Astrocyte (in vitro differentiated cells and primary cell): ENCODE measurements around the gene NR3C1. TPM values are rescaled to one million over a fixed set of nuclear protein-coding genes. Genes with fewer than 3 reads are reported as not detected.

Experiments used
- DNase-seq: peaks from one replicate; pipeline ENCODE4 v3.0.0-alpha.2; 2010; ENCODE audit warnings: low read depth
- FAIRE-seq: peaks from 2 replicates; lab custom pipeline; 2011; peaks lifted over from hg19 to GRCh38; lab: Jason Lieb, UNC
- H2AFZ ChIP-seq: 2 replicates; pipeline ENCODE4 v1.6.0; 2012; ENCODE audit warnings: low read depth, low read length, inconsistent platforms
- H3K27ac ChIP-seq: 2 replicates; pipeline ENCODE4 v1.5.1; 2011; ENCODE audit warnings: low read depth, low read length, inconsistent platforms
- H3K27me3 ChIP-seq: 2 replicates; pipeline ENCODE4 v1.6.0; 2011; ENCODE audit warnings: low read length, inconsistent platforms; ENCODE audit not compliant: insufficient read depth
- H3K36me3 ChIP-seq: 2 replicates; pipeline ENCODE4 v1.5.1; 2011; ENCODE audit warnings: low read length, inconsistent platforms; ENCODE audit not compliant: insufficient read depth
- H3K4me1 ChIP-seq: 2 replicates; pipeline ENCODE4 v1.5.1; 2011; ENCODE audit warnings: low read length, inconsistent platforms; ENCODE audit not compliant: insufficient read depth
- H3K4me2 ChIP-seq: 2 replicates; pipeline ENCODE4 v1.6.0; 2012; ENCODE audit warnings: low read length, inconsistent platforms
- H3K4me3 ChIP-seq: 2 replicates; pipeline ENCODE4 v1.5.1; 2011; ENCODE audit warnings: low read depth, mild to moderate bottlenecking, low read length, inconsistent platforms; ENCODE audit not compliant: insufficient read depth
- H3K79me2 ChIP-seq: 2 replicates; pipeline ENCODE4 v1.6.0; 2012; ENCODE audit warnings: mild to moderate bottlenecking, low read length, inconsistent platforms; ENCODE audit not compliant: insufficient read depth
- H3K9ac ChIP-seq: 2 replicates; pipeline ENCODE4 v1.6.0; 2012; ENCODE audit warnings: mild to moderate bottlenecking, low read length, inconsistent platforms
- H3K9me3 ChIP-seq: 2 replicates; pipeline ENCODE4 v1.5.1; 2012; ENCODE audit warnings: low read depth, mild to moderate bottlenecking, low read length, inconsistent platforms; ENCODE audit not compliant: insufficient read depth
- H4K20me1 ChIP-seq: 2 replicates; pipeline ENCODE4 v1.6.0; 2012; ENCODE audit warnings: low read length, inconsistent platforms; ENCODE audit not compliant: insufficient read depth
- H3K27ac Mint-ChIP-seq: one replicate; pipeline ENCODE4 v1.8.0; 2021; ENCODE audit warnings: mild to moderate bottlenecking, mixed read lengths; ENCODE audit not compliant: unreplicated experiment
- H3K27me3 Mint-ChIP-seq: one replicate; pipeline ENCODE4 v1.8.0; 2021; ENCODE audit warnings: low read depth, mixed read lengths; ENCODE audit not compliant: unreplicated experiment
- H3K36me3 Mint-ChIP-seq: one replicate; pipeline ENCODE4 v1.8.0; 2021; ENCODE audit warnings: low read depth, mixed read lengths; ENCODE audit not compliant: unreplicated experiment
- H3K4me1 Mint-ChIP-seq: one replicate; pipeline ENCODE4 v1.8.0; 2021; ENCODE audit warnings: low read depth, mixed read lengths; ENCODE audit not compliant: unreplicated experiment
- H3K4me3 Mint-ChIP-seq: one replicate; pipeline ENCODE4 v1.8.0; 2021; ENCODE audit warnings: mild to moderate bottlenecking, moderate library complexity, mixed read lengths; ENCODE audit not compliant: unreplicated experiment
- H3K9me3 Mint-ChIP-seq: one replicate; pipeline ENCODE4 v1.8.0; 2021; ENCODE audit warnings: mild to moderate bottlenecking, mixed read lengths; ENCODE audit not compliant: unreplicated experiment
- EZH2 ChIP-seq: IDR thresholded peaks from 2 replicates; pipeline ENCODE4 v1.6.1; 2012; ENCODE audit warnings: mild to moderate bottlenecking, low read length, inconsistent platforms; ENCODE audit not compliant: insufficient read depth
- total RNA-seq: library from RNA; stranded (reverse); gene quantifications from 2 replicates; pipeline ENCODE4 v1.2.1, GENCODE V29; 2021
- TF ChIP-seq, protein P1 (sequence below): IDR thresholded peaks from 2 replicates; pipeline ENCODE4 v1.5.1; 2011; ENCODE audit warnings: low read depth, mild to moderate bottlenecking, inconsistent platforms, low read length, moderate library complexity; ENCODE audit not compliant: insufficient read depth

Gene NR3C1
- total RNA-seq, 1 donor from 2014 or later = 35.4 TPM

DNA sequence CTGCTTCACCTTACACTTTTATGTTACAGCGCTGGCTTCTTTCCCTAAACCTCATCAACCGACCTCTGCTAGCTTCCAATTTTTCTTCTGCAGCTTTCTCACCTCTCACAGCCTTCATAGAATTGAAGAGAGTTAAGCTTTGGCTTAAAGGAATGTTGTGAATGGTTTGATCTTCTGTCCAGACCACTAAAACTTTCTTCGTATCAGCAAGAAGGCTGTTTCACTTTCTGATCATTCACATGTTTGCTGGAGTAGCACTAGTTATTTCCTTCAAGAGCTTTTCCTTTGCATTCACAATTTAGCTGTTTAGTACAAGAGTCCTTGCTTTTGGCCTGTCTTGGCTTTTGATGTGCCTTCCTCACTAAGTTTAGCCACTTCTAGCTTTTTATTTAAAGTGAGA lies 49.5 kb downstream of the NR3C1 start:
- no peaks in the 10 kb centered on the region for H3K27me3 ChIP-seq
- Mint-ChIP-seq H3K9me3 (no peaks in the 10 kb centered on the region), H3K27ac (peak overlapping the region; percentile 1), H3K27me3 (no peaks in the 10 kb centered on the region), H3K4me1 (peaks cover 18% of the 10 kb centered on the region), H3K4me3 (no peak overlapping the region), H3K36me3 (no peaks in the 10 kb centered on the region)
- no peaks in the 10 kb centered on the region for H3K9me3 ChIP-seq
- FAIRE-seq (no peak), DNase-seq (peak; percentile 70)
- H3K4me1 ChIP-seq = peaks cover 24% of the 10 kb centered on the region
- no peak overlapping the region for H3K4me3 ChIP-seq
- no peak overlapping the region for H2AFZ ChIP-seq
- no peak for TF ChIP-seq EZH2
- TF ChIP-seq, protein P1, sequence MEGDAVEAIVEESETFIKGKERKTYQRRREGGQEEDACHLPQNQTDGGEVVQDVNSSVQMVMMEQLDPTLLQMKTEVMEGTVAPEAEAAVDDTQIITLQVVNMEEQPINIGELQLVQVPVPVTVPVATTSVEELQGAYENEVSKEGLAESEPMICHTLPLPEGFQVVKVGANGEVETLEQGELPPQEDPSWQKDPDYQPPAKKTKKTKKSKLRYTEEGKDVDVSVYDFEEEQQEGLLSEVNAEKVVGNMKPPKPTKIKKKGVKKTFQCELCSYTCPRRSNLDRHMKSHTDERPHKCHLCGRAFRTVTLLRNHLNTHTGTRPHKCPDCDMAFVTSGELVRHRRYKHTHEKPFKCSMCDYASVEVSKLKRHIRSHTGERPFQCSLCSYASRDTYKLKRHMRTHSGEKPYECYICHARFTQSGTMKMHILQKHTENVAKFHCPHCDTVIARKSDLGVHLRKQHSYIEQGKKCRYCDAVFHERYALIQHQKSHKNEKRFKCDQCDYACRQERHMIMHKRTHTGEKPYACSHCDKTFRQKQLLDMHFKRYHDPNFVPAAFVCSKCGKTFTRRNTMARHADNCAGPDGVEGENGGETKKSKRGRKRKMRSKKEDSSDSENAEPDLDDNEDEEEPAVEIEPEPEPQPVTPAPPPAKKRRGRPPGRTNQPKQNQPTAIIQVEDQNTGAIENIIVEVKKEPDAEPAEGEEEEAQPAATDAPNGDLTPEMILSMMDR = no peak
- no peaks in the 10 kb centered on the region for H3K36me3 ChIP-seq
- peaks cover 92% of the 10 kb centered on the region for H3K79me2 ChIP-seq
- H3K27ac ChIP-seq = no peak overlapping the region
- peak overlapping the region; percentile 19 for H3K4me2 ChIP-seq
- peaks cover 57% of the 10 kb centered on the region for H4K20me1 ChIP-seq
- H3K9ac ChIP-seq = no peak overlapping the region

DNA sequence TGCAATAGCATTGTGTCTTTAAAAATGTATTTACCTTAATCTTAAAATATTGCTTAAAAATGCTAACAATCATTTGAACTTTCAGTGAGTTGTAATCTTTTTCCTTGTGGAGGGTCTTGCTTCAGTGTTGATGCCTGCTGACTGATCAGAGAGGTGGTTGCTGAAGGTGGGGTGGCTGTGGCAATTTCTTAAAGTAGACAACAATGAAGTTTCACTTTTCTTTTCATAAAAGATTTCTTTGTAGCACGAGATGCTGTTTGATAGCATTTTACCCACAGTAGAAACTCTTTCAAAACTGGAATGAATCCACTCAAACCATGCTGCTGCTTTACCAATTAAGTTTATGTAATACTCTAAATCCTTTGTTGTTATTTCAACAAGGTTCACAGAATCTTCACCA lies 50.8 kb downstream of the NR3C1 start:
- Histone ChIP-seq H3K27me3 (no peaks in the 10 kb centered on the region), H3K9me3 (no peaks in the 10 kb centered on the region), H4K20me1 (peaks cover 60% of the 10 kb centered on the region), H3K36me3 (no peaks in the 10 kb centered on the region), H3K9ac (no peak overlapping the region), H3K79me2 (peaks cover 95% of the 10 kb centered on the region), H3K27ac (no peak overlapping the region), H2AFZ (no peak overlapping the region), H3K4me2 (no peak overlapping the region), H3K4me1 (peaks cover 24% of the 10 kb centered on the region), H3K4me3 (no peak overlapping the region)
- Mint-ChIP-seq H3K4me1 (peaks cover 18% of the 10 kb centered on the region), H3K36me3 (no peaks in the 10 kb centered on the region), H3K4me3 (no peak overlapping the region), H3K9me3 (no peaks in the 10 kb centered on the region), H3K27ac (no peak overlapping the region), H3K27me3 (no peaks in the 10 kb centered on the region)
- no peak for DNase-seq
- no peak for FAIRE-seq
- TF ChIP-seq, protein P1 = no peak
- TF ChIP-seq EZH2 = no peak

DNA sequence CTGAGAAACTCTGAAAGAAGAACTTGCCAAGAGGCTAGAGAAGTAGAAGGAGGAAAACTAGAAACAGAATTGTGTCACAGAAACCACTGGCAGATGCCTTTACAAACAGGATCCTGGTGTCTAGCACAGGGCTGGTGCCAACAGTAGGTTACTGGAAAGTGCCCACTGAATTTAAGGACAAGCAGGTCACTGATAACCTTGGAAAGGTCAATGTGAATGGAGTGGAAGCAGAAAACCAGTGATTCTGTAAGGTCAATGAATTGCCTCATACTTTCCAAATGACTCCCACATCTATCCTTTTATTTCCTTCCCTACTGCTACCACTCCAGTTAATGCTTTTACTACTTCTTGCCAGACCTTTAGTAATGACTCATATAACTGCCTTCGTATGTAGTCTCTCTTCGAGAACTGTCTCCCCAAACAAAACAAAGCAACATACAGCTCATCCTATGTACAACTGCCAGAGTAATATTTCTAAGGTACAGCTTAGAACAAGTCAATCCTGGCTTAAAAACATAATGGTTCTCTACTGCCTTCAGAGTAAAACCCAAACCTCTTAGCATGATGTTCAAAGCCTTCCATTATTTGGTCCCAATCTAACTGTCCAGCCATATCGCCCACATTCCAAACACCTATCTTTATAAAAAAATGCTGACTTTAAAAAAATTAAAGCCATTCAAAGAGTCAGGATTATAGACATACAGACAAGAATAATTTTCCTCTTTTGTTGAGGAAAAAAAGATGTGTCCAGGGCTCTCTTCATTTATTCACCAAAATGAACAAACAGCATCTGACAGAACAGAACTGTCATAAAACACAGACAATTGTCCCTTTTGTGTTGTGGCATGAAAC lies 52.5 kb downstream of the NR3C1 start:
- Mint-ChIP-seq H3K4me1 (peaks cover 20% of the 10 kb centered on the region), H3K4me3 (no peak overlapping the region), H3K27me3 (no peaks in the 10 kb centered on the region), H3K27ac (no peak overlapping the region), H3K36me3 (no peaks in the 10 kb centered on the region), H3K9me3 (no peaks in the 10 kb centered on the region)
- FAIRE-seq = peak; percentile 71
- H4K20me1 ChIP-seq = peaks cover 60% of the 10 kb centered on the region
- peak overlapping the region; percentile 24 for H3K4me2 ChIP-seq
- no peaks in the 10 kb centered on the region for H3K9me3 ChIP-seq
- peak; percentile 91 for DNase-seq
- peak overlapping the region; percentile 48 for H3K27ac ChIP-seq
- no peak overlapping the region for H3K9ac ChIP-seq
- H2AFZ ChIP-seq = no peak overlapping the region
- TF ChIP-seq, protein P1 = no peak
- TF ChIP-seq EZH2 = no peak
- peaks cover 24% of the 10 kb centered on the region for H3K4me1 ChIP-seq
- peaks cover 95% of the 10 kb centered on the region for H3K79me2 ChIP-seq
- H3K36me3 ChIP-seq = no peaks in the 10 kb centered on the region
- no peak overlapping the region for H3K4me3 ChIP-seq
- no peaks in the 10 kb centered on the region for H3K27me3 ChIP-seq
